Measurements from ENCODE around the gene KRT13. TPM values are rescaled to one million over a fixed set of nuclear protein-coding genes. Genes with fewer than 3 reads are reported as not detected.

The KRT13 gene
- total RNA-seq, 1 experiment from 2014 or later, result 606 TPM

GRCh38 chr17:41516830-41517283 is 11.4 kb upstream of the KRT13 start:
- Histone ChIP-seq H3K79me2 (ENCODE audit: low read depth) (peaks cover 18% of the 10 kb centered on the region; the same call in 1 of the 2 replicates), H4K20me1 (ENCODE audit: insufficient read depth) (no peaks in the 10 kb centered on the region), H3F3A (ENCODE audit: insufficient read depth, low read depth) (peaks cover 47% of the 10 kb centered on the region), H3K4me1 (replicated peaks; ENCODE audit: insufficient read depth) (peaks cover 50% of the 10 kb centered on the region), H3K9me3 (ENCODE audit: insufficient read depth, low read depth) (no peaks in the 10 kb centered on the region), H3K4me3 (no peak overlapping the region), H3K27me3 (ENCODE audit: insufficient read depth, low read depth) (no peaks in the 10 kb centered on the region), H2AFZ (no peak overlapping the region), H3K36me3 (ENCODE audit: low read depth) (no peaks in the 10 kb centered on the region; the same call in 1 of the 2 replicates), H3K27ac (no peak overlapping the region), H3K4me2 (peak overlapping the region; percentile 69), H3K9me2 (ENCODE audit: insufficient read depth) (no peaks in the 10 kb centered on the region)
- ChIA-PET POLR2A (ENCODE audit: unreplicated experiment) (interaction anchor here (0.5 kb wide), 1 partner anchor 738 kb away, joined by 10 read pairs; no protein-coding TSS in a partner anchor), CTCF (no interaction called here)
- DNase-seq, result peak in 1 of 2 experiments; percentile 32
- no TSS peak for BruUV-seq (replicated peaks)
- intact Hi-C loops (cut with micrococcal nuclease; ENCODE audit: unreplicated experiment), result no loop called here
- no peak for TF ChIP-seq EZH2 (IDR thresholded peaks at IDR 0.05; ENCODE audit: low read depth)
- TF ChIP-seq, protein P1, sequence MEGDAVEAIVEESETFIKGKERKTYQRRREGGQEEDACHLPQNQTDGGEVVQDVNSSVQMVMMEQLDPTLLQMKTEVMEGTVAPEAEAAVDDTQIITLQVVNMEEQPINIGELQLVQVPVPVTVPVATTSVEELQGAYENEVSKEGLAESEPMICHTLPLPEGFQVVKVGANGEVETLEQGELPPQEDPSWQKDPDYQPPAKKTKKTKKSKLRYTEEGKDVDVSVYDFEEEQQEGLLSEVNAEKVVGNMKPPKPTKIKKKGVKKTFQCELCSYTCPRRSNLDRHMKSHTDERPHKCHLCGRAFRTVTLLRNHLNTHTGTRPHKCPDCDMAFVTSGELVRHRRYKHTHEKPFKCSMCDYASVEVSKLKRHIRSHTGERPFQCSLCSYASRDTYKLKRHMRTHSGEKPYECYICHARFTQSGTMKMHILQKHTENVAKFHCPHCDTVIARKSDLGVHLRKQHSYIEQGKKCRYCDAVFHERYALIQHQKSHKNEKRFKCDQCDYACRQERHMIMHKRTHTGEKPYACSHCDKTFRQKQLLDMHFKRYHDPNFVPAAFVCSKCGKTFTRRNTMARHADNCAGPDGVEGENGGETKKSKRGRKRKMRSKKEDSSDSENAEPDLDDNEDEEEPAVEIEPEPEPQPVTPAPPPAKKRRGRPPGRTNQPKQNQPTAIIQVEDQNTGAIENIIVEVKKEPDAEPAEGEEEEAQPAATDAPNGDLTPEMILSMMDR (conservative IDR thresholded peaks at IDR 0.05), result no peak

DNA sequence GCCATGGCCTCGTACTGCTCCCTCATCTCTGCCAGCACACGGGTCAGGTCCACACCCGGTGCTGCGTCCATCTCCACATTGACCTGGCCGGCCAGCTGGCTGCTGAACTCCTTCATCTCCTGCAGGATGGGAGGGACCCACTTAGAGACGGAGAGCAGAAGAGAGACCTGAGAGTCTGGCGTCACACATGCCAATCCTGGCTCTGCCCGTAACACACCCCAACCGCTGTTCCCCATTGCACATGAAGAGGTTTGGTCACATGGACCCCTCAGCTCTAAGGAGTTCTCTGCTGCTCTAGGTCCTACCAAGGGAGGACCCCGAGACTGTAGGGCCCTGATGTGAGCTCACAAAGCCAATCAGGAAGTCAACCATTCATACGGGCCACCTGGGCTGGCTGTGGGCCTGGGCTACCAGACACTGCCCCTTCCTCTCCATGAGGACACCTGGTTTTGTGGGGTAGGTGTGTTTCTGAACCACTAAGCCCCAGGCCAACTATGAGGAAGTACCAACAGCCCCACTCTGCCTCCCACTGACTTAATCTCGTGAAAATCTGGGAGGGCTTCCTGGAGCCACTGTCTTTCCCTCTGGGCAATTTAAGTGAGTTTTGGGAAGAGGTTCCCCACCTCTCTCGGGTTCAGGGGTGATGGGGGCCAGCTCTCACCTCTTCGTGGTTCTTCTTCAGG is 10.9 kb upstream of the KRT13 start:
- Histone ChIP-seq H3K36me3 (ENCODE audit: low read depth) (no peaks in the 10 kb centered on the region; the same call in 1 of the 2 replicates), H3K9me3 (ENCODE audit: insufficient read depth, low read depth) (no peaks in the 10 kb centered on the region), H3K4me3 (no peak overlapping the region), H2AFZ (no peak overlapping the region), H3K4me2 (peak overlapping the region; percentile 69), H3F3A (ENCODE audit: insufficient read depth, low read depth) (peaks cover 49% of the 10 kb centered on the region), H4K20me1 (ENCODE audit: insufficient read depth) (no peaks in the 10 kb centered on the region), H3K79me2 (ENCODE audit: low read depth) (peaks cover 18% of the 10 kb centered on the region; the same call in 1 of the 2 replicates), H3K9me2 (ENCODE audit: insufficient read depth) (no peaks in the 10 kb centered on the region), H3K27me3 (ENCODE audit: insufficient read depth, low read depth) (no peaks in the 10 kb centered on the region), H3K27ac (no peak overlapping the region), H3K4me1 (replicated peaks; ENCODE audit: insufficient read depth) (peaks cover 50% of the 10 kb centered on the region)
- intact Hi-C loops (cut with micrococcal nuclease; ENCODE audit: unreplicated experiment), result no loop called here
- DNase-seq, result no peak
- no TSS peak for BruUV-seq (replicated peaks)
- TF ChIP-seq, protein P1 (conservative IDR thresholded peaks at IDR 0.05), result no peak
- no peak for TF ChIP-seq EZH2 (IDR thresholded peaks at IDR 0.05; ENCODE audit: low read depth)
- CTCF ChIA-PET, result no interaction called here
- POLR2A ChIA-PET (ENCODE audit: unreplicated experiment), result interaction anchor here (0.5 to 0.7 kb wide), 2 partner anchors 9 to 738 kb away, joined by 4 to 10 read pairs; no protein-coding TSS in a partner anchor

DNA sequence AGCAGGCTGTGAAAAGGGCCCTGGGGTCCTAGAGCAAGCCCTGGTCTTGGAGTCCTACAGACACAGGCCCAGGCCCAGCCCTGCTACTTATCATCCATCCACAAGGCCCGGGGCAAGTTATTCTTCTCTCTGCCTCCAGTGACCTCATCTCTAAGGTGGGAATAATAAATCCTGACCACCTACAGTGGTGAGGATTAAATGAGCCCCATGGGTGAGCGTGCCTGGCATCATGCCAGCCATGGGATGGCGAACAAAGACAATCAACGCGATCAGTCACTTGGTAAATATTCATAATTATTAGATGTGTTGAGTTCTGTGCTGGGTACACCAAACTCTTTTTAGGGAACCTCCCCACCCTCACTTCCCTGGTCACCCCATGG is 7.7 kb upstream of the KRT13 start:
- Histone ChIP-seq H3K79me2 (ENCODE audit: low read depth) (peaks cover 11% of the 10 kb centered on the region; the same call in 1 of the 2 replicates), H3K36me3 (ENCODE audit: low read depth) (no peaks in the 10 kb centered on the region; the same call in 1 of the 2 replicates), H3K4me1 (replicated peaks; ENCODE audit: insufficient read depth) (peaks cover 48% of the 10 kb centered on the region), H3K4me3 (no peak overlapping the region), H3F3A (ENCODE audit: insufficient read depth, low read depth) (peaks cover 28% of the 10 kb centered on the region), H2AFZ (no peak overlapping the region), H3K9me2 (ENCODE audit: insufficient read depth) (no peaks in the 10 kb centered on the region), H3K9me3 (ENCODE audit: insufficient read depth, low read depth) (no peaks in the 10 kb centered on the region), H3K27me3 (ENCODE audit: insufficient read depth, low read depth) (no peaks in the 10 kb centered on the region), H3K4me2 (no peak overlapping the region), H4K20me1 (ENCODE audit: insufficient read depth) (no peaks in the 10 kb centered on the region), H3K27ac (no peak overlapping the region)
- POLR2A ChIA-PET (ENCODE audit: unreplicated experiment), result no interaction called here
- TF ChIP-seq, protein P1 (conservative IDR thresholded peaks at IDR 0.05), result no peak
- TF ChIP-seq EZH2 (IDR thresholded peaks at IDR 0.05; ENCODE audit: low read depth), result no peak
- DNase-seq, result no peak
- intact Hi-C loops (cut with micrococcal nuclease; ENCODE audit: unreplicated experiment), result no loop called here
- BruUV-seq (replicated peaks), result no TSS peak
- CTCF ChIA-PET, result no interaction called here
